ENCODE measurements around the gene ADGRL1. TPM values are rescaled to one million over a fixed set of nuclear protein-coding genes. Genes with fewer than 3 reads are reported as not detected.

Gene ADGRL1
- total RNA-seq, 1 experiment from 2014 or later = 117 TPM

GRCh38 chr19:14152713-14153112, 53.3 kb downstream of the ADGRL1 start:
- H3K27ac Mint-ChIP-seq = peak overlapping the region in 1 of 3 experiments; percentile 46; a peak in 3 of 7 replicates
- H3K4me1 ChIP-seq (ENCODE audit: insufficient read depth, low read length) = no peaks in the 10 kb centered on the region

More at GRCh38 chr19:14152713-14153112, 53.3 kb downstream of the ADGRL1 start:
- Histone ChIP-seq H4K20me1 (ENCODE audit: control insufficient read depth, insufficient read depth, insufficient read length) (no peaks in the 10 kb centered on the region), H3K79me2 (ENCODE audit: insufficient read depth, low read length) (no peaks in the 10 kb centered on the region), H3K14ac (ENCODE audit: insufficient read depth, low read length) (no peak overlapping the region), H3K79me1 (ENCODE audit: insufficient read depth, low read depth, low read length, poor library complexity, severe bottlenecking) (no peaks in the 10 kb centered on the region), H3K18ac (ENCODE audit: insufficient read length, low read depth, low read length) (no peak overlapping the region), H3T11ph (ENCODE audit: low read length) (no peak overlapping the region), H4K5ac (ENCODE audit: insufficient read length, low read depth, low read length) (no peak overlapping the region), H4K91ac (ENCODE audit: insufficient read length, low read depth, low read length) (no peak overlapping the region), H3K4ac (ENCODE audit: low read depth, low read length) (no peak overlapping the region), H3K27me3 (ENCODE audit: insufficient read depth, low read length) (no peaks in the 10 kb centered on the region), H3K4me2 (ENCODE audit: insufficient read depth, insufficient read length, low read length) (no peak overlapping the region), H3K23me2 (ENCODE audit: insufficient read length, low read depth, low read length, poor library complexity, severe bottlenecking) (no peaks in the 10 kb centered on the region), H2BK120ac (ENCODE audit: low read depth, low read length, poor library complexity, severe bottlenecking) (no peak overlapping the region), H3K9ac (ENCODE audit: extremely low read depth, insufficient read length, low read length) (no peak overlapping the region), H2AK5ac (ENCODE audit: insufficient read length, low read length) (no peak overlapping the region), H3K9me3 (ENCODE audit: control insufficient read depth, low read depth, low read length) (no peaks in the 10 kb centered on the region), H3K23ac (ENCODE audit: insufficient read length, low read depth, low read length) (no peak overlapping the region), H3K27ac (ENCODE audit: insufficient read length, low read depth, low read length) (no peak overlapping the region), H2AFZ (ENCODE audit: low read length) (no peak overlapping the region), H2BK5ac (ENCODE audit: insufficient read length, low read length) (no peak overlapping the region), H4K8ac (replicated peaks; ENCODE audit: insufficient read length, low read depth, low read length) (no peak overlapping the region), H2BK15ac (ENCODE audit: low read depth, low read length) (no peak overlapping the region), H2BK12ac (ENCODE audit: insufficient read length, low read depth, low read length) (no peak overlapping the region), H2BK20ac (ENCODE audit: low read depth, low read length, poor library complexity, severe bottlenecking) (no peak overlapping the region), H3K56ac (ENCODE audit: insufficient read length, low read depth, low read length) (no peak overlapping the region)
- no peaks in the 10 kb centered on the region for H3K9me3 Mint-ChIP-seq
- H3K27me3 Mint-ChIP-seq (ENCODE audit: low read depth) = no peaks in the 10 kb centered on the region
- H3K4me1 Mint-ChIP-seq = peaks cover 13 to 30% of the 10 kb centered on the region in 2 experiments
- H3K36me3 Mint-ChIP-seq (ENCODE audit: insufficient read depth in 1 of 3, low read depth in 3 of 3) = peaks cover 33 to 55% (median 46%) of the 10 kb centered on the region in 3 experiments; a peak in 6 of 7 replicates
- WGBS (ENCODE audit: extremely low coverage, insufficient read length, low lambda C conversion rate) = no CpG with 5 or more reads among the region's 12 CpGs
- no peak for TF ChIP-seq CTCF (conservative IDR thresholded peaks at IDR 0.05)
- no peak for DNase-seq
- no peak overlapping the region for H3K4me3 Mint-ChIP-seq

All from H9 (cell line).